EH (cell line): ENCODE results near the gene EHD1.

Experiments used
- DNase-seq: peaks from one replicate; pipeline ENCODE4 v3.0.0-alpha.2; 2015; ENCODE audit warnings: low read depth

Gene EHD1

DNA sequence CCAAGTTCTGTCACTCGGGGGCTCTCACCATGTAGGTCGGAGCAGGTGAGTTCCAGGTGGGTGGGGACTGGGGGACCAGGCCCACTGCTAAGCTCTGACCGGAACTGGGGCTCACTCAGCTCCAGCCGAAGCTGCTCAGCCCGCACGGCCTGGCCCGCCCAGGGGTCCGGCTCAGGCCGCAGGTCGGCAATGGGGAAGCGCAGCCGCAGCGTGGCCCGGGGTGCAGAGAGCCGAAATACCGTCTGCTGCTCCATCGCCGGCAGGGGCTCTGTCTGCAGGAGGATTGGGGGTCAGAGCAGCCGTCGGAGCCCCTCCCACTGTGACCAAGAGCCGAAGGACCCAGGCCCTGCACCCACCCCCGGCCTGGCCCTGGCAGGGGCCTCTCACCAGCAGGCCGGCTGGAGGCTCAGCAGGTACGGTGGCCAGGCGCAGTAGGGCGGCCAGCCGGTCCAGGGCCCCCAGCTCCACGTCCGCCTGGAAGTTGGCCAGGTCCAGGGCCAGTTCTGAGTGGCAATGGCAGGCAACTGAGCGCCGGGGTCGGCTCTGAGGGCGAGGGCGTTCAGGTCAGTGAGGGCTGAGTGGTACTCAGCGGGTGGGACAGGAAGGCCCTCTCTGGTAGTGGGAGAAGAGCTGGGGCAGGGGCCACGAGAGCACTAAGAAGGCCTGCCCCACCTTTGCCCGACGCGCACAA, 31.4 kb upstream of the EHD1 start:
- DNase-seq = no peak

DNA sequence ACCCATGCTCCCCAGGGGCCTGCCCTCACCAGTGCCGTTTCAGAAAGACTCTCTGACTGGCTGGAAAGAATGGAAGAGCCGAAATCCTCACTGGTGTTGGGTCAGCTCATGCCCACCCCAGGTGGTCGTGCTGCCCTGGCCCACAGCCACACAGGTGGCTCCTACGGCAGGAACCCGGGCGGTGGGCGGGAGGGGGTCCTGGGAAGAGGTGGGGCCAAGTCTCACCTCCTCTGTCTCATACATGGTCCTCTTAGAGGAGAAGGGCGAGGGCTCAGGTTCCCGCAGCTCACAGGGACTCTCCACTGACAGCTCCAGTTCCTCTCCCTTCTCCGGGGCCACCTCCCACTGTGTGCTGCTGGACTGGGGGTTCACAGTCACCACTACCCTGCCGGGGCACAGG, 30.3 kb upstream of the EHD1 start:
- no peak for DNase-seq

DNA sequence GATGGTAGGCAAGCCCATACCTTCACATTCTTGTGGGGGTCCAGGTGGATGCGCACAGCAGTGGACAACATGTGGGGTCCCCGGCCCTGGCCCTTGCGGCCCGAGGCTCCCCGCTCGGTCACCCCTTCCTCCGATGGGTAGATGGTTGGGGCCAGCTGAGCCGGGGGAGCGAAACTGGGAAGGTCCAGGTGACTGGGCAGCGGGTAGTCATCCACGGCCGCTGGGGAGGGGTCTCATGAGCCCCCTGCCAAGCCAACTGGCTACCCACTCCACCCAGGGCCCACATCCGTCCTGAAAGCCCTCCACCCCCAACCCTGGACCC, 27.9 kb upstream of the EHD1 start:
- DNase-seq = no peak

DNA sequence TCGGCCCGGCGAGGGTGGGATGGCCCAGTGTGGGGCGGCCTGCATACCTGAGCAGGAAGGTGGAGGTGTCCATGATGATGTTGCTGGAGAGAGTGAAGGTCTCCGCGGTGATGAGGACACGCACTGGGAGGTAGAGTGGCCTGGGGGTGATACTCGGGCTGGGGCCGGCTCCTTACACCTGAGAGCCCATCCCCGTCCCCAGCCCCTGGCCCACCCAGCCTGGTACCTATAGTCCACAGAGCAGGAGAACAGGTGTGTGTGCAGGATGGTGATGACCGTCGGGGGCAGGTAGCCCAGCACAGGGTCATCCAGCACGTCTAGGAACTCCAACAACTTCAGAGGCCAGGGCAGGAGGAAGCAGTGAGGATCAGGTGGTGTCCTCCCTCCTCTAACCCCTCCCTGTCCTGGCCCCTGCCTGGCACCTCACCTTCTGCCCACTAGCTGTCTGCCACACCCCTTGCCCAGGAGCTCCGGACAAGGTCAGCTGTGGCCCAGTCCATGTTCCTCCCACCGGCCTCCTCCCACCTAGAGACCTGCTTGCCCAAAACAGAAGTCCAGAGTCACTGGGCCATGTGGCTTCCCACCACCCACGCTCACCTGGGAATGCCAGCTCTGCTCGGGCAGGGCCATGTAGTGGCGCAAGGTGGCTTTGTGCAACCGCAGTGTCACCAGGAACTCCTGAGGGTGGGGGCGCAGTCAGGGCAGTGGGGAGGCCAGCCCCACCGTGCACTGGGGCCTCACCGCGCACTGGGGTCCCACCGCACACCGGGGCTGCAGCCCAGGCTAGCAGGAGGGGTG, 27.3 kb upstream of the EHD1 start:
- DNase-seq = no peak

DNA sequence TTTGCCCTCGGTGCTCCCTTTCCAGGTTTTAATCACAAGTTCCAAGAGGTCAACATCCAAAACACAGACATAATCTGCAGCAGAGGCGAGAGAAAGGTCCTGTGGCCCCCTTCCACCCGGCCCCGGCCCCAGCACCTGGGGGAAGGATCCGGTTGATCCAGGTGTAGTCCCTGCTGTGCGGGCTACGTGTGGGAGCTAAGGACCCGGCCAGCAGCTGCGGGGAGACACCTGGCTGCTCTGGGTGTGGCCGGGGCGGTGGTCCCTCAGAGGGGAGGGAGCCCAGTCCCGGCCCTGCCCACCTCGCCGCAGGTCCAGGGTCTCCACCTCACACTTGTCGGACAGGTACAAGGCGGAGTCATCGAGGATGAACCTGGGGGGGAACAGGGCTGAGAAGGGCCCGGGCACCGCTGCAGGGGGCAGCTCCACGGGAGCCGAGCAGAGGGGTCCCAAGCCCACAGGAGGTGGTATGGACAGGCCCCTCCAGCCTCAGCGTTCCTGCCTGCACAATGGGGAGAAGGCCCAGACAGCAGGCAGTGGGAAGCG, 24.9 kb upstream of the EHD1 start:
- no peak for DNase-seq

DNA sequence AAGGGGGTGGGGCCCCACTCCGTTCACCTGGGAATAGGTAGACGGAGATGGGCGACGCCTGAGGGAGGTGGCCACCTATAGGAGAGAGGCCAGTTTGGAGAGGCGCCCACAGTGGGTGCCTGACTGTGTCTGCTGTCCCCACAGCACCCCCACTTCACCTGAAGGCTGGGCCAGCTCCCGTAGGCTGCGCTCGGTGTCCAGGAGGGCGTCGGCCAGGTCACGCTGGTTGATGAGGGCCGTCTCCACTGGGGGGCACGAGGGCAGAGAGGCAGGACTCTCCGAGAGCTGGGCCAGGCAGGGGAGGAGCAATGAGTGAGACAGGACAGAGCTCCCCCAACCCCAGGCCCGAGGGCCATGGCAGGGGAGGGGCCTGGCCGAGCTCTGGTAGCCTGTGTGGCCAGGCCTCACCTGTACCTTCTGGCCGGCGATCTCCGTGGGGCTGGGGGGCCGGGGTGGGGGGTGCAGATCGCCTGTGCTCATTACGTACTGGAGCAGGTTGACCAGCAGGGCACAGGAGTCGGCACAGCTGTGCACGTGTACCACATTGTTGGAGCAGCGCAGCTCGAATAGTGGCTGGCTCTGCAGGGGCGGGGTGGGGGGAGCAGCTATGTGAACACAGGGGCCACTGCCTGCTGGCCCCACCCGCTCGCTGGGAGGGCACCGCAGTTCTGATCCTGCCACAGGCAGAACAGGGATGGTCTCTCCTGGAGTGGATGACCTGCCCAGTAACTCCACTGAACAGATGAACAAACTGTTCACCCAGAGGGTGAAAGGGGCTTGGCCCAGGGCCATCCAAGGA, 23.9 kb upstream of the EHD1 start:
- no peak for DNase-seq

DNA sequence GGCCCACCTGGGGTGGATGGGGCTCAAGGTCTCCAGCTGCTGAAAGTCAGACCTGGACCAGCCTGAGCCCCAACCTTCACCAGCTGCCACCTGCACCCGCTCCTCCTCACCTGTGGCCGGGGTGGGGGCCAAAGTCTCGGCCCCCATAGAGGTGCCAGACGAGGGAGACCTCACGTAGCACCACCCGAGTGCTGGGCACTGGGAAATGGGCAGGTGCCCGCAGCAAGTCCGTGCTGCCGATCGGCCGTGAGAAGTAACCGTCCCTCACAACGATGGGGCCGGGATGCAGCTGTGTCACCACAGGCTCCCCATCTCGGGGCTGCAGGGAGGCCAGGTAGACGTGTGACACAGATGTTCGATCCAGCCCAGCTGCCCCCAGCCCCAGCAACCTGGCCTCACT, 22.4 kb upstream of the EHD1 start:
- no peak for DNase-seq

DNA sequence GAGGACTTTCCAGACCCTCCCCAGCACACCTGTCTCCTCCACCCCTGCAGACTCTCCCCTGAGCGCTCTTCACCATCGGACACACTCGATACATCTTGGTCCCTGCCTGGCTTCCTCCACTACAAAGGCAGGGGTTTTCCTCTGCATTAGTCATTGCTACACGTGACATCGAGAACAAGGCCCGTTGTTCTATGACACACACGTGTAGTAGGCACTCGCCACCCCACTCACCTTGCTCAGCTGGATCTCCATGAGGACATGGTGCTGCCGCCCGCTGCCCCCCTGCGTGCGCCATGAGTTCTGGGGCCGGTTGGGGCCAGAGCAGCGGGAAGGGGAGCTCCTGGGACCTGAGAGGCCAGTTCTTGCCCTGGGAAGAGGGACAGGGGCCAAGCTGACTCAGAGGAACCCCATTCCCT, 21.9 kb upstream of the EHD1 start:
- DNase-seq = no peak

DNA sequence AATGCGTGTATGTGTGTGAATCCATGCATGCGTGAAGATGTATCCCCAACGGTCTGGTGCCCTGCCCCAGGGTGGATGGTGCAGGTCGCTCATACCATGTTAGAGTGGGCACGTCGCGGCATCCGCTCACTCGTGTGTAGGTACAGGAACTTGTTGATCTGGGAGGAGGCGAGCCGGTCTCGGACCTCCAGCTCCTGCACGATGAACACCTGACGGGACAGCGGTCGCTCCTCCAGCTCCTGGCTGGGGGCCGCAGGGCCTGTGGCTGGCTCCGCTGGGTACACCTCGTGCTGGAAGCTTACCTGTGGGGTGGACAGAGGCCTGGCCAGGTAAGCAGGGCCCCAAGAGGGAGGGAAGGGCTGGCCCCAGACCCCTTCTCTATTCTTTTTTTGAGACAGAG, 20.1 kb upstream of the EHD1 start:
- DNase-seq = no peak

DNA sequence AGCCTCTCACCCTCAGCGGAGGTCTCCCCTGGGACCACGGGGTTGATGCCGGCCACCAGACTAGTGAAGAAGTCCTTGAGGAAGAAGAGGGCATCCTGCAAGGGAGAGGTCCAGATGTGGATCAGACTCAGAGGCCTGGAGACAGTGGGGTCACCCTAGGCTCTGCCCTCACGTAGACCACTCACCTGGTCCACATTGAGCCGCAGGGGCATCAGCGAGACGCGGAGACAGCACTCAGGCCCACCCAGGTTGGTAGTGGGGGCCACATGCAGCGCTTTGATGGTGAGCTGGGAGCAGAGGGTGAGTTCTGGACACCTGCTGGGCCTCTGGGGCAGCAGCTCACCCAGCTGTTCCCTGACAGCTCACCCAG, 19.6 kb upstream of the EHD1 start:
- DNase-seq = no peak

DNA sequence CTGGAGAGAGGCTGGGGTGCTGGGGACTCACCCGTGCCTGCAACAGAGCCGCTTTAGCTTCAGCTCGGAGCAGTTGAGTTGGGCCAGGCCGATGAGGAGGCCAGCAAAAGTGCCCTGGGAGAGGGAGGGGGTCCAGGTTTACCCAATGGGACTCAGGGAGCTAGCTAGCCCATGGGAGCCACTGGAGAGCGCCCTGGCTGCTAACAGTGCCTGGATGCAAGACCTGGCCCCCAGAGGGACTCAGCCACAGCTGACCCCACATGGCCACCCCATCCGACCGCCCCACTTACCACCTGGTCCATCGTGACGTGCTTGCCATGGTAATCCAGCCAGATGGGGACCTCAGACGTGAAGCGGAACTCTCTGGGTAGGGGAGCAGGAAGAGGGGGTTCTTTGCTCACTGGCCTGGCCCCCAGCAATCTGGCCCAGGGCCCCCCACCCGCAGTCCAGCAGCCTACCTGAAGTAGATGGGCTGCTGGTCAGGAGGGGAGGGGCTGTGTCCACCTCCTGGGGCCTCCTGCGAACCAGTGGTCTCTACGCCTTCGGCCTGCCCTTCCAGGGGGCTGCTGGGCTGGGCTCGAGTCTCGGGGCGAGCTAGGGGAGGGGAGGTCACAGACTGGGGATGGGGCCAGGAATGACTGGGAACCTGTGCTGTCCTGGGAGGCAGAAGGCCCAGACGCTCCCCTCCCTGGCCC, 19.1 kb upstream of the EHD1 start:
- DNase-seq = no peak

DNA sequence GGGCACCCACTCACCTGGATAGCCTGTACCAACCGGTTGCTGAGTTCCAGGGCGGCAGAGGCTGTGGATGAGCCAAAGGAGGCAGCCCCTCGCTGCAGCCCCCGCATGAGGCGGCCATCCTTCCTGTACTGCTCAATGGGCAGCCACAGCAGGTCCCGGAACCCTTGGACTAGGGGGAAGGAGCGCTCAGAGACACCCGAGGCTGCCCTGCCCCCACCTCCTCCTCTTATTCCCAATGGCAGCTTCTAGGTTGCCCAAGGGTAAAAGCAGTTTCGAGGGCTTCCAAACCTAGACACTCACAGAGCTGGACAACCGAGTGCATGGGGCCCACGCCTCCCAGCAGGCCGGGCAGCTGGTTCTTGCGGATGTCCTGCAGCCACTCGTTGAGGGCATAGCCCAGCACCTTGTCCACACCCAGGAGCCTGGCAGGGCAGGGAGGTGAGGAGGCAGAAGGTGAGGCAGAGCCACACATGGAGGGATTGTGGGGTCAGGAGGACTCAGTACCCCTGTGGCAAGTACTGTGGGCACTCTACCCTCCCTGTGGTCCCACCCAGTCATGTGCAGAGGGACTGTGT, 18.1 kb upstream of the EHD1 start:
- no peak for DNase-seq

DNA sequence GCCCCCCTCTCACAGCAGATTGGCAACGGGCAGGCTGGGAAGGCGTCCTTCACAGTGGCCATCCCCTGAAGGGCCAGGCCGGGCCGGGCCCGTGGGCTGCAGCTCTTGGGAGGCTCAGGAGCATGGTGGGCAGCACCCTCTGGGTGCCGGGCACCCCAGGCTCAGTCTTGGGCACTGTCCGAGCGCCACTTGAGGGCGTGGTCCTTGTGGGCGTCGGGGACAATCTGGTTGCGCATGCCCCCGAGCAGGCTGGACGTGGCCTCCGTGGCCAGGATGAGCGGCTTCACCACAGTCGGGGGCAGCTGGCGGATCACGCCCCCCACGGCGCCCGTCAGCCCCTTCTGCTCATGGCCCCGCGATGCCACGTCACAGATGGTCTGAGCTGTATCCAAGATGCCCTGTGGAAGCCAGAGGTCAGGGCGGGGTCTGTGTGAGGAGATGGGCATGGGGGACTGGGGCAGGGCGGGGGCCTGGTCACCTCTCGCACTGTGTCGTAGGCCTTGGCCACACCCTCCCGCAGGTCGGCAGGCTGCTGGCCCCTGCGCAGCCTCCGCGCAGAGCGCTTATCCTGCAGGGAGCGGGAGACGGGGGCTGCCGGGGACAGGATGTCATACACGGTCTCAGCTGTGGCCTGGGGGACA, 16.5 kb upstream of the EHD1 start:
- no peak for DNase-seq

DNA sequence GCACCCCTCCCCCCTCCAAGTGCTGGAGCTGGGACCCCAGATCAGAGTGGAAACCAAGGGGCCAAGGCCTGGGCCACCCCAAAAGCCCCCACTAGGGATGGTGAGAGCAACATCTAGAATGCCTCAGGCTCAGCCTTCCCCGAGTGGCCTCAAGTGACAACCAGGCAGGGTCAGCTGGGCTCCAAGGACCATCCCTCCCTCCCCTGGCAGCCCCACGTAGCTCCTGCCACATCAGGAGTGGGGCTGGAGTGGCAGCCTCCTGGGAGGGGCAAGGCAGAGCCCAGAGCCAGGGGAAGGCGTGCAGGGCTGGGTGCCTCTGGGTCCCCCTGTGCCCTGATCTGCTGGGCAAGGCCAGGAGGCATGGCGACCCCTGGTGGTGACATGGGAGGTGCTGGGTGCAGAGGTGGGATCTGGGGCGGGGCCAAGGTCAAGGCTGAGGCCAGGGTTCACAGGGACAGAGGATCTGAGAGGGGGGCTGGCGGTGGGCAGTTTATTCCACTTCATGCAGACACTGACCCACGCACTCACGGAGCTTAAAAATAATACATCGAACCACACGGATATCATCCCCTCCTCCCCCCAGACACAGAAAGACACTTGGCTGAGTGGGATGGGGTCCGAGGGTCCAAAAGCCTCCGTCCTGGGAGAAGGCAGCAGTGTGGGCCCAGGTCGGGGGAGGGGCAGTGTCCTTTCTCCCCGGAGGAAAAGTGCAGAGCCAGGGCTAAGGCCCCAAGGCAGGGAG, 15.8 kb upstream of the EHD1 start:
- peak; percentile 76 for DNase-seq

DNA sequence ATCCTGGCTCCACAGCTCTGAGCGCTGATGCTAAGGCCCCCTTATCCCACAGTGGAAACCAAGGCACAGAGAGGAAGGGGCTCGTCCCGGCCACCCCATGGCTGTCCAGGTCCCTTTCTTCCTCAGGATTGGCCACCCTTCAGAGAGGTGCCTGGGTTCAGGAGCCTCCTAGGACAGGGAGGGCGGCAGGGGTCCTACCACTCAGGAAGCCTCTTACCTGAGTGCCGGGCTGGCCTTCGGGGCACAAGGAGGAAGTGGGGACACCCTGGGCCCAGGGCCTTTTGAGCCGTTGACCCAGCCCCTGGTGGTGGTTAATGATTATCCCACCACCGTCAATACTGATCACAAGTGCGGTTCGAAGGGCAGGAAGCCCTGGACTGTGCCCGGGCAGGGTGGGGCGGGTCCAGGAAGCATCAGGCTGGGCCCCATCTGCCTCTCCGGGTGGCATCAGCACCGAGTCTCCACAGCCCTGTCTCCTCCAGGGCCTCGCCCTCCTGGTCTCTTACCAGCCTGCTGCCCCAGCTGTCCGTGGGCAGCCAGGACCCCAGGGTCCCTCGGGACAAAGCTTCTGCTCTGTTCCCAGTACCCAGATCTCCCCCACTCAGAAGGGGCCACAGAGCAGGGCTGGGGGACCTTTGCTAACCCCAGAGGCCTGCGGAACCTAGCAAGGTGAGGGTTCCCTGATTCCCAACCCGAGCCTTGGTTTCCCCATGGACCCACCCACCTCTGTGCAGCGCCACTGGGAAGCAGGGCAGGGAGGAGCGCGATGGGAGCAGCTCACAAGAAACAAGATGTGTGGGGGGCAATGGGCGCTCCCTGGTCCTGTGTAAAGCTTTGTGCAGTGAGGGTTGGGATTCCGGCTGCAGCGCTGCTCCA, 15.0 kb upstream of the EHD1 start:
- no peak for DNase-seq

DNA sequence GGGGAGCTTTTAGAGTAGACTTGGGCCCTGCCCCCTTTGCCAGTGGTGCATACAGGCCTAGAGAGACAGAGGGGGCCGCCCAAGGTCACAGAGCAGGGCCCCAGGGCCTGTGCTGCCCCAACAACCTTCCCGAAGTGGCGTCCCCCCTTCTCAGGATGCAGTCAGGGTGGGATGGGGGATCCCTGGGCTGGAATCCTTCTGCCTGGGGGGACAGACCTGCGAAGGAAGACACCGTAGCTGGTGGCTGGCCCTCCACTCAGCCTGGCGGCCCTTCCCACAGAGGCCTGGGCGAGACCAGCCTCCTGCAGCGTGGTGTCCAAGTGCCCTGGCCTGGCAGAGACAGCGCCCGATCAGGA, 14.4 kb upstream of the EHD1 start:
- no peak for DNase-seq

DNA sequence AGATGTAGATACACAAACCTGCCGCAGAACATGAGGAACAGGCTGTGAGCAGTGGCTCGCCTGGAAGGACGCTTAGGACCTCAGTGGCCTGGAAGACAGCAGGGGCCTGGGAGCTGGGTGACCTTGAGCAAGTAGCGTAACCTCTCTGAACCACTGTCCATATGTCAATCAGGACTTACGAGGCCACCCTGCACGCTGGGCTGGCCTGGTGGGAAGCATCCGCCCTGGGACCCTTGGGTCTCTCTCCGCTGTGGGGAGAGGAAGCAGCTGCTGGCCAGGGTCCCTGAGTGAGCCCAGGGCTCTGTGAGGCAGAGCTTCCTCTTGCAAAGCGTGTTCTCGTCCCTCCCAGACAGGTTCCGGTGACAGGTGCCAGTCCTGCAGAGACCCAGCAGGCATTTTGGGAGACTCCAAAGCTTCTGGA, 14.0 kb upstream of the EHD1 start:
- DNase-seq = no peak

DNA sequence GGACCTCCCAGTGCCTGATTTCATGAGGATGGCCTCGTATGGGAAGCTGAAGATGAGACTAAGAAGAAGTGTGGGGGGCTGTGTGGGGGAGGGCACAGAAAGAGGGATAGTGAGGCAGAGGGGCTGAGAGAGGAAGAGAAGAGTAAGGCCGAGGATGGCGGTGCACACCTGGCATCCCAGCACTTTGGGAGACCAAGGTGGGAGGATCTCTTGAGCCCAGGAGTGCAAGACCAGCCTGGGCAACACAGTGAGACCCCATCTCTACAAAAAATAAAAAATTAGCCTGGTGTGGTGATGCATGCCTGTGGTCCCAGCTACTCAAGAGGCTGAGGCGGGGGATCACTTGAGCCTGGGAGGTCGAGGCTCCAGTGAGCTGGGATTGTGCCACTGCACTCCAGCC, 13.5 kb upstream of the EHD1 start:
- no peak for DNase-seq

DNA sequence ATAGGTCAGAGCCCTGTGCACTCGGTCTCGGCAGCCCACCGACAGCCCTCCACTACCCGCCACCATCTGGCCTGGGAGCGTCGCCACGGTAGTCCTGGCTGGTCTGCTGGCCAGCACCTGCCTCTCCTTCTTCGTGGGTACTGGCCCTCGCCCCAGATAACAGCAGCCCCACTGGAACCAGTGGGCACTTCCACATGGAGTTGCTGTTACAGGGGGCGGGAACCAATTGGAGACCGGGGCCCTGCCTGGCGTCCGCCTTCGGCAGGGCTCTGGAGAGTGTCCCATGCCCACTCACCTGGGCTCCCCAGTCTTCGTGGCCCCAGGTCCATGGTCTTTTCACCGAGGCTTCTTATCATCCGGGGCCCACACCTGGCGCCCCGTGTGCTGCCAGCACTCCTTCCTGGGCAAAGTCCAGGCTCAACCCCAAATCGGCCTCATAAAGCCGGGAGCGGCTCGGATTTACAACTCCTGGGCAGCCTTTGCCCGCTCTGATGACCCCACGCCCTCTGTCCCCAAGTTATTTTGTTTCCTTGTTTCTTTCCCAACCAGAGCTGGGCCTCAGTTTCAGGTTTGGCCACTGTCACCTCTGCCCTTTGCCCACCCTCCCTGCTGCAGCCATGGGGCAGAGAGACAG, 12.9 kb upstream of the EHD1 start:
- DNase-seq = no peak
